HG03103 (cell line): Measurements from ENCODE around the gene SZT2.
"Not testable (repeated sequence)": the region's sequence is repeated elsewhere in the genome, so short reads cannot be mapped to it uniquely, and the experiment has no call there.

Source experiments
- ATAC-seq: cut with Tn5 transposase; IDR thresholded peaks from one replicate; pipeline ENCODE4 v1.9.1; 2021; ENCODE audit warnings: low read depth; ENCODE audit not compliant: unreplicated experiment

SZT2 gene

GRCh38 chr1:43451701-43452532, 62.2 kb downstream of the SZT2 start:
- no peak for ATAC-seq

- ATAC-seq: no peak
These were observed 63.2 kb downstream of the SZT2 start for GRCh38 chr1:43452789-43453441.

GRCh38 chr1:43453442-43454269, 64.0 kb downstream of the SZT2 start, which contains the start of gene HYI:
Gene HYI (minus strand): TSS chr1:43453931. CDS start chr1:43453793, 138 bp downstream.
- no peak for ATAC-seq

GRCh38 chr1:43454270-43455011, 64.7 kb downstream of the SZT2 start:
- ATAC-seq: peak; percentile 74

- ATAC-seq: no peak
These were observed 65.7 kb downstream of the SZT2 start for GRCh38 chr1:43455213-43455889.

- not testable (repeated sequence) for ATAC-seq
These were observed 68.7 kb downstream of the SZT2 start for GRCh38 chr1:43458379-43458778.

- ATAC-seq: no peak
These were observed 71.4 kb downstream of the SZT2 start for GRCh38 chr1:43460988-43461693.

- no peak for ATAC-seq
These were observed 73.8 kb downstream of the SZT2 start for GRCh38 chr1:43463479-43463878.

- no peak for ATAC-seq
These were observed 75.2 kb downstream of the SZT2 start for GRCh38 chr1:43464681-43465504.

GRCh38 chr1:43465505-43466067, 75.9 kb downstream of the SZT2 start:
- no peak for ATAC-seq

GRCh38 chr1:43466403-43466802, 76.7 kb downstream of the SZT2 start:
- no peak for ATAC-seq

GRCh38 chr1:43468414-43468813, 78.7 kb downstream of the SZT2 start:
- no peak for ATAC-seq

GRCh38 chr1:43469932-43470331, 80.2 kb downstream of the SZT2 start:
- ATAC-seq: no peak

- no peak for ATAC-seq
These were observed 82.4 kb downstream of the SZT2 start for GRCh38 chr1:43472087-43472462.

GRCh38 chr1:43472463-43473151, 82.9 kb downstream of the SZT2 start:
- ATAC-seq: not testable (repeated sequence)

- ATAC-seq: no peak
These were observed 83.8 kb downstream of the SZT2 start for GRCh38 chr1:43473463-43473862.

GRCh38 chr1:43475611-43476401, 86.1 kb downstream of the SZT2 start:
- not testable (repeated sequence) for ATAC-seq
